Measurements from ENCODE around the gene ARHGEF6.

ARHGEF6 gene

GRCh38 chrX:136647677-136648360 lies 132.9 kb downstream of the ARHGEF6 start, which contains the start of gene CD40LG:
Gene CD40LG (plus strand): TSS chrX:136648158. CDS start chrX:136648249, 91 bp downstream.
- H3K18ac ChIP-seq (ENCODE audit: low read depth in 1 of 2, low read length in 2 of 2): no peak within 1 kb of the TSS
- WGBS: 83% methylated on average over 7 of the region's 10 CpGs

GRCh38 chrX:136646602-136647239 lies 134.0 kb downstream of the ARHGEF6 start:
- no peak for DNase-seq
- no peak overlapping the region for H2BK5ac ChIP-seq (ENCODE audit: low read depth, low read length, poor library complexity, severe bottlenecking)
- no peaks in the 10 kb centered on the region for H3K4me1 ChIP-seq (ENCODE audit: control insufficient read depth, insufficient read depth, low read depth, low read length)
- 100% methylated on average over 2 of the region's 5 CpGs for WGBS
- no peak overlapping the region for H3K27ac ChIP-seq (ENCODE audit: low read length, poor library complexity, severe bottlenecking)
- H3K4me3 ChIP-seq (ENCODE audit: insufficient read depth in 1 of 2, low read depth in 1 of 2, low read length in 2 of 2): no peak overlapping the region
- no peak overlapping the region for H2AK5ac ChIP-seq (ENCODE audit: low read length, severe bottlenecking)
- H4K91ac ChIP-seq (ENCODE audit: low read length): no peak overlapping the region
- H3K27me3 ChIP-seq (ENCODE audit: control insufficient read depth in 1 of 2, insufficient read depth in 1 of 2, low read length in 2 of 2): peaks cover 0 to 9% of the 10 kb centered on the region in 2 experiments
- no peak overlapping the region for H3K4ac ChIP-seq (ENCODE audit: low read depth in 1 of 2, low read length in 2 of 2)
- H3K23ac ChIP-seq (ENCODE audit: low read length in 2 of 2): no peak overlapping the region
- no peak overlapping the region for H2BK120ac ChIP-seq (ENCODE audit: low read depth, low read length)
- no peak overlapping the region for H3K4me2 ChIP-seq (ENCODE audit: low read length, poor library complexity, severe bottlenecking)
- H3K79me1 ChIP-seq (replicated peaks; ENCODE audit: low read length, poor library complexity, severe bottlenecking): no peaks in the 10 kb centered on the region
- H2BK15ac ChIP-seq (ENCODE audit: low read depth, poor library complexity, severe bottlenecking): no peak overlapping the region
- peaks cover 4% of the 10 kb centered on the region for H3K9me3 ChIP-seq (ENCODE audit: control insufficient read depth, low read length)
- H3K14ac ChIP-seq (ENCODE audit: low read length in 2 of 2): no peak overlapping the region
- no peak overlapping the region for H4K8ac ChIP-seq (ENCODE audit: low read length)
- no peaks in the 10 kb centered on the region for H3K36me3 ChIP-seq (ENCODE audit: control insufficient read depth in 1 of 2, insufficient read depth in 2 of 2, low read depth in 1 of 2, low read length in 2 of 2)
- H3K18ac ChIP-seq (ENCODE audit: low read depth in 1 of 2, low read length in 2 of 2): no peak overlapping the region
- H2AFZ ChIP-seq (ENCODE audit: low read depth, low read length): no peak overlapping the region
- H3K9ac ChIP-seq (ENCODE audit: low read length): no peak overlapping the region
- no peak overlapping the region for H2BK12ac ChIP-seq (ENCODE audit: low read length in 2 of 2)

More at GRCh38 chrX:136647677-136648360, 132.9 kb downstream of the ARHGEF6 start, which contains the start of gene CD40LG:
- H3K79me1 ChIP-seq (replicated peaks; ENCODE audit: low read length, poor library complexity, severe bottlenecking): no peaks in the 10 kb centered on the region
- DNase-seq: no peak
- H3K4me1 ChIP-seq (ENCODE audit: control insufficient read depth, insufficient read depth, low read depth, low read length): no peaks in the 10 kb centered on the region
- H3K23ac ChIP-seq (ENCODE audit: low read length in 2 of 2): no peak within 1 kb of the TSS
- no peak within 1 kb of the TSS for H3K4me2 ChIP-seq (ENCODE audit: low read length, poor library complexity, severe bottlenecking)
- no peak within 1 kb of the TSS for H3K4ac ChIP-seq (ENCODE audit: low read depth in 1 of 2, low read length in 2 of 2)
- no peak within 1 kb of the TSS for H2AFZ ChIP-seq (ENCODE audit: low read depth, low read length)
- peaks cover 0 to 6% of the 10 kb centered on the region in 2 experiments for H3K27me3 ChIP-seq (ENCODE audit: control insufficient read depth in 1 of 2, insufficient read depth in 1 of 2, low read length in 2 of 2)
- no peak within 1 kb of the TSS for H4K8ac ChIP-seq (ENCODE audit: low read length)
- no peak within 1 kb of the TSS for H2BK12ac ChIP-seq (ENCODE audit: low read length in 2 of 2)
- H3K4me3 ChIP-seq (ENCODE audit: insufficient read depth in 1 of 2, low read depth in 1 of 2, low read length in 2 of 2): no peak within 1 kb of the TSS
- H2BK15ac ChIP-seq (ENCODE audit: low read depth, poor library complexity, severe bottlenecking): no peak within 1 kb of the TSS
- H2BK5ac ChIP-seq (ENCODE audit: low read depth, low read length, poor library complexity, severe bottlenecking): no peak within 1 kb of the TSS
- no peak within 1 kb of the TSS for H4K91ac ChIP-seq (ENCODE audit: low read length)
- no peak within 1 kb of the TSS for H3K27ac ChIP-seq (ENCODE audit: low read length, poor library complexity, severe bottlenecking)
- no peak within 1 kb of the TSS for H3K14ac ChIP-seq (ENCODE audit: low read length in 2 of 2)
- H2BK120ac ChIP-seq (ENCODE audit: low read depth, low read length): no peak within 1 kb of the TSS
- H3K36me3 ChIP-seq (ENCODE audit: control insufficient read depth in 1 of 2, insufficient read depth in 2 of 2, low read depth in 1 of 2, low read length in 2 of 2): no peaks in the 10 kb centered on the region
- H3K9ac ChIP-seq (ENCODE audit: low read length): no peak within 1 kb of the TSS
- H2AK5ac ChIP-seq (ENCODE audit: low read length, severe bottlenecking): no peak within 1 kb of the TSS
- H3K9me3 ChIP-seq (ENCODE audit: control insufficient read depth, low read length): peaks cover 4% of the 10 kb centered on the region

GRCh38 chrX:136643243-136643642 lies 137.5 kb downstream of the ARHGEF6 start:
- Histone ChIP-seq H3K18ac (ENCODE audit: low read depth in 1 of 2, low read length in 2 of 2) (no peak overlapping the region), H4K91ac (ENCODE audit: low read length) (no peak overlapping the region), H2BK5ac (ENCODE audit: low read depth, low read length, poor library complexity, severe bottlenecking) (no peak overlapping the region), H3K9ac (ENCODE audit: low read length) (no peak overlapping the region), H3K4ac (ENCODE audit: low read depth in 1 of 2, low read length in 2 of 2) (no peak overlapping the region), H2AK5ac (ENCODE audit: low read length, severe bottlenecking) (no peak overlapping the region), H3K9me3 (ENCODE audit: control insufficient read depth, low read length) (peaks cover 4% of the 10 kb centered on the region), H3K27ac (ENCODE audit: low read length, poor library complexity, severe bottlenecking) (no peak overlapping the region), H3K36me3 (ENCODE audit: control insufficient read depth in 1 of 2, insufficient read depth in 2 of 2, low read depth in 1 of 2, low read length in 2 of 2) (no peaks in the 10 kb centered on the region), H2AFZ (ENCODE audit: low read depth, low read length) (no peak overlapping the region), H3K14ac (ENCODE audit: low read length in 2 of 2) (no peak overlapping the region), H3K79me1 (replicated peaks; ENCODE audit: low read length, poor library complexity, severe bottlenecking) (no peaks in the 10 kb centered on the region), H2BK12ac (ENCODE audit: low read length in 2 of 2) (no peak overlapping the region), H3K23ac (ENCODE audit: low read length in 2 of 2) (no peak overlapping the region), H4K8ac (ENCODE audit: low read length) (no peak overlapping the region), H3K4me2 (ENCODE audit: low read length, poor library complexity, severe bottlenecking) (no peak overlapping the region), H3K4me1 (ENCODE audit: control insufficient read depth, insufficient read depth, low read depth, low read length) (no peaks in the 10 kb centered on the region), H3K27me3 (ENCODE audit: control insufficient read depth in 1 of 2, insufficient read depth in 1 of 2, low read length in 2 of 2) (peaks cover 0 to 11% of the 10 kb centered on the region in 2 experiments), H2BK120ac (ENCODE audit: low read depth, low read length) (no peak overlapping the region), H2BK15ac (ENCODE audit: low read depth, poor library complexity, severe bottlenecking) (no peak overlapping the region), H3K4me3 (ENCODE audit: insufficient read depth in 1 of 2, low read depth in 1 of 2, low read length in 2 of 2) (no peak overlapping the region)
- no CpG with 5 or more reads among the region's 1 CpG for WGBS
- DNase-seq: no peak

- DNase-seq: no peak
Observed at GRCh38 chrX:136639506-136640176, 141.1 kb downstream of the ARHGEF6 start.

More at GRCh38 chrX:136639506-136640176, 141.1 kb downstream of the ARHGEF6 start:
- no peak overlapping the region for H3K27ac ChIP-seq (ENCODE audit: low read length, poor library complexity, severe bottlenecking)
- no peak overlapping the region for H3K14ac ChIP-seq (ENCODE audit: low read length in 2 of 2)
- H4K91ac ChIP-seq (ENCODE audit: low read length): no peak overlapping the region
- no peaks in the 10 kb centered on the region for H3K4me1 ChIP-seq (ENCODE audit: control insufficient read depth, insufficient read depth, low read depth, low read length)
- H3K18ac ChIP-seq (ENCODE audit: low read depth in 1 of 2, low read length in 2 of 2): no peak overlapping the region
- no peak overlapping the region for H3K4ac ChIP-seq (ENCODE audit: low read depth in 1 of 2, low read length in 2 of 2)
- no peak overlapping the region for H2BK120ac ChIP-seq (ENCODE audit: low read depth, low read length)
- H3K79me1 ChIP-seq (replicated peaks; ENCODE audit: low read length, poor library complexity, severe bottlenecking): no peaks in the 10 kb centered on the region
- H3K36me3 ChIP-seq (ENCODE audit: control insufficient read depth in 1 of 2, insufficient read depth in 2 of 2, low read depth in 1 of 2, low read length in 2 of 2): no peaks in the 10 kb centered on the region
- no peak overlapping the region for H3K4me3 ChIP-seq (ENCODE audit: insufficient read depth in 1 of 2, low read depth in 1 of 2, low read length in 2 of 2)
- no peaks in the 10 kb centered on the region for H3K9me3 ChIP-seq (ENCODE audit: control insufficient read depth, low read length)
- H2BK12ac ChIP-seq (ENCODE audit: low read length in 2 of 2): no peak overlapping the region
- 71% methylated on average over 8 of the region's 8 CpGs for WGBS
- no peak overlapping the region for H2BK5ac ChIP-seq (ENCODE audit: low read depth, low read length, poor library complexity, severe bottlenecking)
- no peak overlapping the region for H2AK5ac ChIP-seq (ENCODE audit: low read length, severe bottlenecking)
- H3K9ac ChIP-seq (ENCODE audit: low read length): no peak overlapping the region
- no peak overlapping the region for H4K8ac ChIP-seq (ENCODE audit: low read length)
- no peak overlapping the region for H3K4me2 ChIP-seq (ENCODE audit: low read length, poor library complexity, severe bottlenecking)
- no peak overlapping the region for H3K23ac ChIP-seq (ENCODE audit: low read length in 2 of 2)
- peaks cover 0 to 21% of the 10 kb centered on the region in 2 experiments for H3K27me3 ChIP-seq (ENCODE audit: control insufficient read depth in 1 of 2, insufficient read depth in 1 of 2, low read length in 2 of 2)
- H2AFZ ChIP-seq (ENCODE audit: low read depth, low read length): no peak overlapping the region
- H2BK15ac ChIP-seq (ENCODE audit: low read depth, poor library complexity, severe bottlenecking): no peak overlapping the region

All from mesenchymal stem cell (in vitro differentiated cells and primary cell).